Left lobe of liver (tissue), 2 donors: ENCODE measurements around the gene GBF1. TPM values are rescaled to one million over a fixed set of nuclear protein-coding genes. Genes with fewer than 3 reads are reported as not detected.
"Not testable (repeated sequence)": the region's sequence is repeated elsewhere in the genome, so short reads cannot be mapped to it uniquely, and the experiment has no call there.

Source experiments
- ATAC-seq: fragments of 200-7000 bp; cut with Tn5 transposase; one replicate; pipeline ENCODE4 v1.9.1; 2020; ENCODE audit warnings: mild to moderate bottlenecking, moderate library complexity
- DNase-seq: peaks from one replicate; pipeline ENCODE4 v3.0.0-alpha.2; 2020; ENCODE audit warnings: low spot score
- total RNA-seq: library from RNA; stranded (reverse); gene quantifications from one replicate; pipeline ENCODE4 v1.2.1, GENCODE V29; 2021
- donor health status: DM: no; HTN: no; CAD: no; lungs with moderate emphysema.
- donor health status: DM: no; HTN: yes; CAD: no.

The GBF1 gene
- total RNA-seq, 1 donor from 2014 or later, result 22.8 TPM

DNA sequence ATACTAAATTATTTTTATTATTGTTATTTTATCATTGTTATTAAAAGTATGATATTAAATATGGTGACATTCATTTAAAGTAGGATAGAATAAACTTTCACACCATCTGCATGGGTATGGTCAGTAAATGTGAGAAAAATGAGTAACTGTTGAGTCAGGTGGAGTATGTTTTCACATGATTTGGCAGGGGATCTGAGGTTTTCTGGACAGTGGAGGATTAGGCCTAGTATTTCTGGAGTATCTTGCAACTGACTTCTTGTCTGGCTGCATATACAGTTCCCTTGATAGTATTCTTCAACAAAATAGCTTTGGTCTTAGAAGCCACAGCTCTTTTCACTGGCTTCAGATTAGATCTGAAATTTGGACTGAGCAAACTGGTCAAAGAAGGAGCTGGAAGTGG lies 54.5 kb downstream of the GBF1 start:
- no peak for ATAC-seq
- no peak for DNase-seq

GRCh38 chr10:102300278-102300843 lies 55.0 kb downstream of the GBF1 start:
- DNase-seq (no peak), ATAC-seq (no peak)

GRCh38 chr10:102300912-102301311 lies 55.6 kb downstream of the GBF1 start:
- not testable (repeated sequence) for ATAC-seq, DNase-seq

- ATAC-seq, DNase-seq: not testable (repeated sequence)
Measured at GRCh38 chr10:102301332-102301731, 56.0 kb downstream of the GBF1 start.

DNA sequence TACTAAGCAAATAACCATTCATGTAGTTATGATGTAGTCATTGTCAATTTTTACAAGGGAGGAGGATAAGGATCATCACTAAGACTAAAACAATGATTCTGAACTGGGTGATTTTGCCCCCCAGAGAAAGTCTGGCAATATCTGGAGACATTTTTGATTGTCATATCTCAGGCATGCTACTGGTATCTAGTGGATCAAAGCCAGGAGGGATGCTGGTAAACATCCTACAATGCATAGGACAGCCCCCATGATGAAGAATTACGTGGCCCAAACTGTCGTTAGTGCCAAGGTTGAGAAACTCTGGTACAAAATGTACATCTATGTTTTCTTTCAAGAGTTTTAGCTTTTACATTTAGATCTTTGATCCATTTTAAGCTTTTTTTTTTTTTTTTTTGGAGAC lies 57.3 kb downstream of the GBF1 start:
- no peak for DNase-seq
- ATAC-seq, result no peak

DNA sequence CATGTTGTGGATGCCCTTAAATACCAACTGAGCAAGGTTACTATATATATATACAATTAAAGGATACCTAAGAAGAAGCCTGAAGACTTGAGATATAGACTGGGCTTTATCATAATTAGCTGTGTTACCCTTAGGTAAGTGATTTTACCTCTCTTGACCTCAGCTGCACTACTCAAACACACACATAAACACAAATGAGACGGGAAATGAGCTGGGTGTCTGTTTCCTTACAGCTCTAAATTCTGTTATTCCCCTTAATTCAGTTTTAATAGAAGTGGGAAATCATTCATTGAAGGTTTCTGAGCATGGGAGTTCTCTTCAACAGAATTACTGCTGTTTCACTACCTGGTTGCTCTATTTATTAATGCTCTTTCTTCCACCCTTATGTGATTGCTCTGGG lies 60.7 kb downstream of the GBF1 start:
- ATAC-seq (no peak), DNase-seq (no peak)

DNA sequence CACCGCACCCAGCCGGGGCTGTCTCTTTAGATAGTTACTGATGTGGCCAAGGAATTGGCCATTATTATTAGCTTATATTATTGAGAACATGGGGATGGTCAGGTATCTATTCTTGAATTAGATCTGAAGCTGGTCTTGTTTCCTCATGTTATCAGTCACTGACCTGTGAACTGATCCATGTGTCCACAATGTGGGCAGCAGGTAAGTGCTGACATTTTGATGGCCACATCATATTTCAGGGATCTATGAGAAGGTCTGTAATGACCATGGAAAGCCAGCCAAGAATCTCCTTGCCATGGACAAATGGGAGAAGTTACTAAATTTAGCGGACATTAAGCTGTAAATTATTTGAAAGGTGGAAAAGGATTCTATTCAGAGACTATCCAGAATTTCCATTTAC lies 61.4 kb downstream of the GBF1 start:
- DNase-seq (no peak), ATAC-seq (peak; percentile 19)

GRCh38 chr10:102308318-102308717 lies 63.0 kb downstream of the GBF1 start:
- not testable (repeated sequence) for ATAC-seq, DNase-seq

- ATAC-seq, result no peak
- DNase-seq, result no peak
Measured at GRCh38 chr10:102309236-102309635, 63.9 kb downstream of the GBF1 start.

DNA sequence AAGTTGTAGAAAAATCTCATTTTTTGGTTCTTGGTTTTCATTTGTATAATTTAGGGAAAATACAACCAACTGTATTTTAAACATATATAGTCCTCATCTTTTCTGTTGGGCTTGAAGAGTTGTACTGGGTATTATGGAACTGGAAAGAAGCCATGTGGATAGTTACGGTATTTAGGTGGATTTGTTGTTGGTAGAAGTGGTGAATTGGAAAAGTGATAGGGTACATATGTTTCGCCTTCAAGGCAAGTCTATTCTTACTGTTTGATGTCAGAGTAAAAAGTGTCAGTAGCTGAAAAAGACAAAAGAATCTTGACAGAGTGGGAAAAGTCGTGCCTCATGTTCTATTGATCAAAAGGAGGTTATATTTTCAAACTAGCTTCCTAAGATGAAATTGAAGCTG lies 64.6 kb downstream of the GBF1 start:
- DNase-seq, result no peak

GRCh38 chr10:102310361-102311024 lies 65.2 kb downstream of the GBF1 start:
- peak; percentile 78 for ATAC-seq
- DNase-seq, result no peak

More for the DNA sequence above, 64.6 kb downstream of the GBF1 start:
- ATAC-seq, result no peak

DNA sequence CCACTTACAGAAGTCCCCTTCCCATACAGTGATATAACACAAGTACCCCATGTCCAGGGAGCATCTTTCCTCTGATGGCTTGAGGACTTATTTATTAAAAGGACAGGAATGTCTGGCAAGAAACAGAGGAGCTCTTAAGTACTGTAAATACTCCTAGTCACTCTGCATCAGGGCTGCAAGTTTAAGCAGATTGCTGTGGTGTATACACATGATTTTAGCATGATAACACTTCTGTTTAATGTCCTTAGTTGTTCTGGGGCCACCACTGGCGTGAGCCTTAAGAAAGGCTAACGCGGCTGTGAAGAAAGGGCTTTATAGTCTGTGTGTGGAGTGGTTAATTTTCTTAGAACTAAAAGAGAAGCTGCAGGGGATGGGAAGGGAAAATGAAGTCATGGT lies 65.7 kb downstream of the GBF1 start:
- ATAC-seq, result no peak
- DNase-seq, result no peak

- DNase-seq (no peak), ATAC-seq (no peak)
Measured at GRCh38 chr10:102312683-102313082, 67.4 kb downstream of the GBF1 start.

- no peak for ATAC-seq
- no peak for DNase-seq
Measured at GRCh38 chr10:102313221-102313896, 68.0 kb downstream of the GBF1 start.

DNA sequence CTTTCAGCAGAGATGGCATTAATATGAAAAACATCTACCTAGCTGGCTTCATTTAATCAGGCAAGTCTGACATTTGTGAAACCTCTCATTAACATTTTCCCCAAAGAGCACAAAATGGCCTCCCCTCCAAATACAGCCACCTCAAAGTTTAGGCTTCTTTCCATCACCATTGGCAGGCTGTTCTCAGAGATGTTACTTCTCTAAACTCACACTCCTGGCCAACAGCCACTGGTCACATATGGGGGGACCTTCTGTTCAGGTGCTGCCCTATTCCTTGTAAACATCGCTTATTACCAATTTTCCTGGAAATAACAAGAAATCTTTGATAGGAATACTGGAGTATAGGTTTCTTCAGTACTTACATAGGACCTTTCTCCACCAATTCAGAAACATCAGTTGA lies 69.5 kb downstream of the GBF1 start:
- no peak for DNase-seq
- ATAC-seq, result no peak

- ATAC-seq, result no peak
- no peak for DNase-seq
Measured at GRCh38 chr10:102316421-102316820, 71.1 kb downstream of the GBF1 start.

DNA sequence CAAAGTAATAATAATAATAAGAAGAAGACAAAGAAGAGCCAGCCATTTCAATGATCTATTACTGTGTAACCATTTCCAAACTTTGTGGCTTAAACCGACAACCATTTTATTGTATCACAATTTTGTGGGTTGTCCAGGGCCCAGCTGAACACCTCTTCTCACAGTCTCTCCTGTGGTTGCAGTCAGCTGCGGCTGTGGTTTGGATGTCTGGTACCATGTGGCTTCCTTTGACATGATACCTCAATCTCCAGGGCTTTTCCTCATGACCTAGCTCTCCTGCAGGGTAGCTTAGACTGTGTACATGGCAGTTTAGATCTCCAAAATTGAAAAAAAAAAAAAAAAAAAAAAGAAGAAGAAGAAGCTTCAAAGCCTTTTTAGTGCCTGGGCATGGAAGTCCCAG lies 77.6 kb downstream of the GBF1 start:
- ATAC-seq, result no peak
- DNase-seq, result no peak

DNA sequence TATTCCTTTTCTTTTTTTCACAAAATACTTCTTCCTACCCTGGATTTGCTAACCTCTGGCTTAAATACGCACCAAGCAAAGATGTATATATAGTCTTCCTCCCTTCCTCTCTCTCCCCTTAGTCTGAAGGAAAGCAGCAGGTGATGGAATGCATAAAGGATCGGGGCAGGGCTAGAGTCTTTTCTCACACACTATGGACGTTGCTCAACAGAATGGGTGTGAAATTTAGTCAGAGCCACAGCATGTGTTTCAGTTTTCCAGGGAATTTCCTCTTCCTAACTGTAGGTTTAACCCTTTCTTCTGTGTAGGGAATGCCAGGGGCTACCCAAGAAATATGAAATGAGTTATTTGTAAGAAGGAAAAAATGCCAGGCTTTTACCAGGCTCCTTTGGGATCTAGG lies 78.7 kb downstream of the GBF1 start:
- DNase-seq, result no peak
- no peak for ATAC-seq

DNA sequence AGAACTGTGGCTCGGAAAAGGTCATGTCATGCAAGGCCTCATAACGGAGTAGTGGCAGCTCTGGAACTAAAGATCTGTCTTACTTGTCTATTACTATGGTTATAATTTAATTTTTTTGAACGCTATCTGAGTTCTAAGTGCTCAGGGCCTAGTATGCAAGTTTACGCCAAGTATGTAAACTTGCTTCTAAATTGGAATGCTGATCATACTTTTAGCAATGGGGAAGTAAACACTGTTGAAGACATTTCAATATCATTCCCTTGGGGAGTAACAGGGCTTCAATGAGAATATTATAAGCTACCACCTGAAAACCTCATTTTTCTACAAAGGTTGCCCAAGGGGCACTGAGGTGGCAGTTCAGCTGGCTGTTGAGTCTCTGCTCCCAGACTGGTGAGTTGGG lies 80.7 kb downstream of the GBF1 start:
- DNase-seq (no peak), ATAC-seq (no peak)

- ATAC-seq, result no peak
- DNase-seq, result no peak
Measured at GRCh38 chr10:102327002-102327401, 81.7 kb downstream of the GBF1 start.

DNA sequence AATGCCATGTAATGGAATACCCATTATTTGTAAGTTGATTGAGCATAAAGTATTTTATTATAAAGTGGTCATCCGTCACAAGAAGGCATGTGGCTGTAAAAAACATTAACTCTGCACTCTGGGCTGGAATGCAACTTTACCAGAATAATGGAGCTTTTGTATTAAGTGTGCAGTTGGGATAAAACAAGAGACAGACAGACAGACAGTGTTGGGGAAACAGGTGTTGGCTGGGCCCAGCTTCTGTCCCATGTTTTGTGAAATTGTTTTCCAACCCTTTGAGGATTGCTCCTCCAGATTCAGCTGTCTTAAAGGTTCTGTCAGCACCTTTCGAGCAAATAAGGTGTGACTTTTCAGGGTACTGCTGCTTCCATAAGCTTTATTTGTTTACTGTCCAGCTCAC lies 82.3 kb downstream of the GBF1 start:
- DNase-seq, result no peak
- no peak for ATAC-seq

GRCh38 chr10:102332772-102333171 lies 87.4 kb downstream of the GBF1 start:
- no peak for ATAC-seq
- no peak for DNase-seq
